ENCODE measurements around the gene LY6G6C. TPM values are rescaled to one million over a fixed set of nuclear protein-coding genes. Genes with fewer than 3 reads are reported as not detected.
"Not testable (repeated sequence)": the region's sequence is repeated elsewhere in the genome, so short reads cannot be mapped to it uniquely, and the experiment has no call there.

Gene LY6G6C
- total RNA-seq, 1 experiment from 2014 or later, result not detected

DNA sequence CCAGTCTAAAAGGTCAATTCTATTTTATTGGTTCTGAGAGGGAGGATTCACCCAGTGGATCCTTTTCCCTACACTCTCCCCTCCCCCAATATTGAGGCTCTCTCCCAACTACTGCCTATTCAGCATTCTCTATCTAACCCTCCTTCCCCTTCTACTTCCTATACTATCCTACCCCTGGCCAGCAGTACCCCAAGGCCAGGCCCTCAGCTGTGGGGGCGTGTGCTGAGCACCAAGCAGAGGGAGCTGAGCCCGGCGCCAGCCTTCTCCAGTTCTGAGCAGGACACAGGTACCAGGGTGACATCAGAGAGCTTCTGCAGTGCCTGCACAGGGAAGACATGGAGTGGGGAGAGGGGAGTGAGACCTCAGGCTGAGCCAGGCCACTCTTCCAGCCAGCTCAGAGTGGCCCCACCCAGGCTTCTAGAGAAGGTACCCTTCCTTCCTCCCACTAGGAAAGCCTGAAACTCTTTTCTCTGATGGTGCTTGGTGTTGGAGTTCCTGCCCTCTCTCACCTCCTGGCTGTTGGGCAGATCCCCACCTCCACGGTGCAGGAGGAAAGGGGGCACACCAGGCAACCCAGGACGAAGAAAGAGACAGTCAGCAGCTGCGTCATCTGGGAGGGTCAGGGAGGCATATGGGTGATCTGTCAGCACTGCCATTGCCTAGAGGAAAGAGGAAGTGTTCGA, 5.6 kb upstream of the LY6G6C start:
- no peak for DNase-seq (ENCODE audit: low spot score)

DNA sequence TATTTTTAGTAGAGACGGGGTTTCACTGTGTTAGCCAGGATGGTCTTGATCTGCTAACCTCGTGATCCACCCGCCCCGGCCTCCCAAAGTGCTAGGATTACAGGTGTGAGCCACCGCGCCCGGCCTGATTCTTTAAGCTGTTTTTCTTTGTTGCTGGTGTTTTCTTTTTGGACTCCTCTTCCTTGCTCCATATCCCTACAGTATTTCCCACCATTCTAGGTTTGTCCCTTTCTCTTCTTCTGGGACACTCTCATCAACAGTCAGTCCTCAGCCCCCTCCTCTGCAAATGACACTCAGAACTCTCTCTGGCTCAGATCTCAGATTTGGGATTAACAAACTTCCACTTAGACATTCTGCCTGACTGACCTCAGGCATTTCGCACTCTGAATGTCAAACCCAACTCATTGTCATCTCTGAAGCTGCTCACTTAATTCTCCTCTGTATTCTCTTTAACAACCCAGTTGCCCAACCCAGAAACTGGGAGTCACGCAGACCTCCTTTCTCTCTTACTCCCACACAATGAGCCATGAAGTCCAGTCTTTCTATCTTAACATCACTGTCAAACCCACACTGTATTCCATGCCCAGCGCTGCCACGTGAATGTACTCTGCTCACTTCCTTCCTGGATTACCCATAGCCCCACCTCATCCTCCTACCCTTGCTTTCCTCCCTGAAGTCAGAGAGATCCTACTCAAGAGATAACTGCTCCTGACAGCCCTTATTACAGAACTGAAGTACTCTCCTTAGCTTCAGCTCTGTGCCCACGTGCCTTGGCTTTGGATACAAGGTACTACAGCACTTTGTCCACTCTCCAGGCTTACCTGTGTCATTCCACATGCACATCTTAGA, 4.2 kb upstream of the LY6G6C start:
- no peak for DNase-seq (ENCODE audit: low spot score)

DNA sequence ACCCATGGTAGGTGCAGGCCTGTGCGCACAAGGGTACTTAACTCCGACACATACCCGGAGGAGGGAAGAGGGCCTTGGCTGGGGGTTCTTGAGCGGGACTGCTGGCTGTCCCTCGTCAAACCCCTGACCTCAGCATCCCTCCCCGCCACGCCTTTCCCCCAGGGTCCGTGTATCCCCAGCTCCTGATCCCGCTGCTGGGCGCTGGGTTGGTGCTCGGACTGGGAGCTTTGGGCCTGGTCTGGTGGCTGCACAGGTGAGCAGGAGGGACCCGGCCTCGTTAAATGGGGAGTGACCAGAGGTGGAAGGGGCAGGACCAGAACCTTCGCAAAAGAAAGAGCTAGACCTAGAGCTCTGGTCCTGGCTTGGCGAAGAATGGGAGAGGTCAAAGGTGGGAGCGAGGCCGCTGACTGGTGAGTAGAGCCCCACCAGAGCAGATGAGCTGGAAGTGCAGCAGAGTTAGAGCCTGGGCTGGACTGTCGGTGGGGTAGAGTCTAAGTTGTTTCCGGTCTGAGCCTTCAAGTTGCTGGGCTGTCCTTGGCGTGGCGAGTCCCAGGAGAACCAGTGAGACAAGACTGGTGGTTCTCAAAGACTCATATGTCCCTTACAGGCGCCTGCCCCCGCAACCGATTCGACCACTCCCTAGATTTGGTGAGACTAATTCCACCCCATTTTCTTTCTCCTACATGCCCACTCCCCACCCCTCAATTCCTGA, 2.6 kb upstream of the LY6G6C start:
- no peak for DNase-seq (ENCODE audit: low spot score)

DNA sequence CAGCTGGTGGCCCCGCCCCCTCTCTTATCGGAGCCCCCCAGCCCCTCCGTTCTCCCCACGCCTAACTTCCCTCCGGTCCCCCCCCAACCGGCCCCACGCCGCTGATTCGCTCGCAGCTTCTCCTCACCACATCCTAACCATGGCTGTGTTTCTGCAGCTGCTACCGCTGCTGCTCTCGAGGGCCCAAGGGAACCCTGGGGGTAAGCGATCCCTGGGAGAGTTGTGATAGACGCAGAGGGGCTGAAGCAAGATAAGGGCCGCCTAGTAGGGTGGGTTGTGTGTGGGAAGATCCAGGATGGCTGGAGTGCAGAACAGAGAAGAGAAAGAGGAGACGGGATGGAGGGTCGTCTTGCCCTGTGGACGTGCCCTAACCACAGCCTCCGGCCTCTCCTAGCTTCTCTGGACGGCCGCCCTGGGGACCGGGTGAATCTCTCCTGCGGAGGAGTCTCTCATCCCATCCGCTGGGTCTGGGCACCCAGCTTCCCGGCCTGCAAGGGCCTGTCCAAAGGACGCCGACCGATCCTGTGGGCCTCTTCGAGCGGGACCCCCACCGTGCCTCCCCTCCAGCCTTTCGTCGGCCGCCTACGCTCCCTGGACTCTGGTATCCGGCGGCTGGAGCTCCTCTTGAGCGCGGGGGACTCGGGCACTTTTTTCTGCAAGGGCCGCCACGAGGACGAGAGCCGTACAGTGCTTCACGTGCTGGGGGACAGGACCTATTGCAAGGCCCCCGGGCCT, 1.9 kb upstream of the LY6G6C start, which contains the start of gene MPIG6B:
MPIG6B (plus strand) TSS at position 129 of the 735 bp plus-strand sequence; CDS start at position 140, 11 bp downstream.
- DNase-seq (ENCODE audit: low spot score), result no peak

DNA sequence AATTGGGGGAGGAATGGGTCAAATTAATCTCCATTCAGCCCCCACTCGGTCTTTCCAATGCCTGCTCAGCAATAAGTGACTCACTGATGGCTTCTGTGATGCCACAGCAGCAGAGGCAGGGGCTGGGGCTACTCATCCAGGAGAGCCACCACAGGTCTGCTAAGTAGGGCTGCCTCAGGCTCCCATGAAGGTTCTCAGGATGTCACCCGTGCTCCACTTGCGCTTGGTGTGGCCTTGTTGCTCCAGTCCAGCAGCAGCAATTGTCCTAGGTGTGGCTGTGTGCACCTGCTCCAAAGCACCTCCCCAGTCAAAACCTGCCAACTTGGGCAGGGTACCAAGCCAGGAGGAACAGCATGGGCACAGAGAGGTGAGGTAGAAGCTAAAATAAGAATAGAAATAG, 627 bp upstream of the LY6G6C start:
- no peak for DNase-seq (ENCODE audit: low spot score)

DNA sequence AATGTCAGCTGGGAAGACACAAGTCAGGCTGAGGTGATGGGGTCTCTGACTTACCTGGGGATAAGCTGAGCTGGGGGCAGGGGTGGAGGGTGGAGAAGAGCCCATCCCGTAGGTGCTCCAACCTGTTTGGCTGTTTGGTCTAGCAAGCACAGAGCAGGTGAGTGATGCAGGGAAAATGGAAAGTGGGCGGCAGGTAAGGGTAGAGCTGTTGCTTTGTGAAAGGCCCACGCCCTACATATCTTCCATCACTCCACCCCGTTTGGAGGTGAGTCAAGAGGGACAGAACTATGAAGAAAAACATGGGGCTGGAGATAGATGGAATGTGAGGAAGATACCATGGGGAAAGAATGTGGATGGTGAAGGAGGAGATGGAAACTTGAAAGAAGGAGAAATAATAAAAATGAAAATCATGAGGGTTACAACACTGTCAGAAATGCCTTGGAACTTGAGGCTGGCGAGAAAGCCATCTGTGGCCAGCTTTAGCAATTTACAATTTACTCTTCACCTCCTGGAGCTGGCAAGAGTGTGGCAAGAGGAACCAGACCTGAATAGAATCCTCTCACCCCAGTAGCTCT, 1.3 kb downstream of the LY6G6C start:
- peak; percentile 46 for DNase-seq (ENCODE audit: low spot score)

DNA sequence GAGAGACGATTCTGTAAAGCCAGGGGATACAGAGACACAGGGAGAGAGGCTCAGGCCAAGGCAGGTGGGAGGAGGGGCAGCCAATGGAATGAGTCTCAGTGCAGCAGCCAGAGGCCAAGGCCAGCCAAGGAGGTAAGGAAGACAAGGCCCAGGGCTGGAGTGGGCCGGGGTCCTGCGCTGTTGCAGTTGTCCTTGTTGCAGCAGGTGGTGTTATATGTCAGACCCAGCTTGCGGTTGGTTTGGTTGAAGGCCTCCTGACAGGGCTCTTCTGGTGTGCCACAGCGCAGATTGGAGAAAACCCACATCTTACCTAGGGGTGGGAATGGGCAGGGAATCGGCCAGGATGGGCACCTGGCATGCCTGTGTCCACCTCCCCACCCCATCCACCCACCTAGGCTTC, 2.5 kb downstream of the LY6G6C start:
- no peak for DNase-seq (ENCODE audit: low spot score)

DNA sequence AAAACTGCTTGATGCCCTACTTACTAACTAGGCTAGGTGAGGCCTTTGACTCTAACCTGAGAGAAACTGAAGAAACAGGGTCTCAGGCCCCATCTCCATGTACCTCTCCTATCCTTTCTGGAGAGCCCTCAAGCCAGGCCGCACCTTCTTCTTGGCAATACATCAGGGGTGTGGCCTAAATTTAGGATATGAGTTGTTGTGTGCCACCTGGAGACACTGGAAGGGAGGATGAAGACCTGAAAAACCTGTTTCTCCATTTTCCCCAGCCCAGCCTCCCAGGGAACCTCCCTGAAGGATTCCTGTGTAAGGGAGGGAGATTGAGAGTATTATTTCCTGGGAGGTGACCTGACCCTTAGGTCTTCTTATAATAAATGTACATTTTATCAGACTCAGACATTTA, 3.3 kb downstream of the LY6G6C start:
- peak; percentile 96 for DNase-seq (ENCODE audit: low spot score)

DNA sequence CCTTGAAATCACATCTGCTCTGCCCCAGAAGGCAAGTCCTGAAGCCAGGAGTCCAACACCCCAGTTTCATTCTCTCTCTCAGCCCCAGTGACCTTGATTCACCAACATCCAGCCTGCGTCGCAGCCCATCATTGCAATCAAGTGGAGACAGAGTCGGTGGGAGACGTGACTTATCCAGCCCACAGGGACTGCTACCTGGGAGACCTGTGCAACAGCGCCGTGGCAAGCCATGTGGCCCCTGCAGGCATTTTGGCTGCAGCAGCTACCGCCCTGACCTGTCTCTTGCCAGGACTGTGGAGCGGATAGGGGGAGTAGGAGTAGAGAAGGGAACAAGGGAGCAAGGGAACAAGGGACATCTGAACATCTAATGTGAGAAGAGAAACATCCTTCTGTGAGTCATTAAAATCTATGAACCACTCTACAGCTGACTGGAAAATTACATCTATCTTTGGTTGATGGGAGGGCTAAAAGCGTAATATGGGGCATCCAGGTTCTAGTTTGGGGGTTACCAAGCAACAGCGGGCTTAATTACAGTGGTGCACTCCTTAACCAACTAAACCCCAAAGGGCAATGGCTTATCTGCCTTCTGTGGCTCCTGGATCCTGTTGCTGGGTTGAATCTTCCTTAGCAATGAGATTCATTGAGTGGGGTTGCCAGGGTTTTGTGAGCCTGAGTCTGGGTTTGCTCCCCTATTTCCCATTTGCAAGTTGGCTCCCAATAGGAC, 3.9 kb downstream of the LY6G6C start:
- DNase-seq (ENCODE audit: low spot score), result peak; percentile 27

DNA sequence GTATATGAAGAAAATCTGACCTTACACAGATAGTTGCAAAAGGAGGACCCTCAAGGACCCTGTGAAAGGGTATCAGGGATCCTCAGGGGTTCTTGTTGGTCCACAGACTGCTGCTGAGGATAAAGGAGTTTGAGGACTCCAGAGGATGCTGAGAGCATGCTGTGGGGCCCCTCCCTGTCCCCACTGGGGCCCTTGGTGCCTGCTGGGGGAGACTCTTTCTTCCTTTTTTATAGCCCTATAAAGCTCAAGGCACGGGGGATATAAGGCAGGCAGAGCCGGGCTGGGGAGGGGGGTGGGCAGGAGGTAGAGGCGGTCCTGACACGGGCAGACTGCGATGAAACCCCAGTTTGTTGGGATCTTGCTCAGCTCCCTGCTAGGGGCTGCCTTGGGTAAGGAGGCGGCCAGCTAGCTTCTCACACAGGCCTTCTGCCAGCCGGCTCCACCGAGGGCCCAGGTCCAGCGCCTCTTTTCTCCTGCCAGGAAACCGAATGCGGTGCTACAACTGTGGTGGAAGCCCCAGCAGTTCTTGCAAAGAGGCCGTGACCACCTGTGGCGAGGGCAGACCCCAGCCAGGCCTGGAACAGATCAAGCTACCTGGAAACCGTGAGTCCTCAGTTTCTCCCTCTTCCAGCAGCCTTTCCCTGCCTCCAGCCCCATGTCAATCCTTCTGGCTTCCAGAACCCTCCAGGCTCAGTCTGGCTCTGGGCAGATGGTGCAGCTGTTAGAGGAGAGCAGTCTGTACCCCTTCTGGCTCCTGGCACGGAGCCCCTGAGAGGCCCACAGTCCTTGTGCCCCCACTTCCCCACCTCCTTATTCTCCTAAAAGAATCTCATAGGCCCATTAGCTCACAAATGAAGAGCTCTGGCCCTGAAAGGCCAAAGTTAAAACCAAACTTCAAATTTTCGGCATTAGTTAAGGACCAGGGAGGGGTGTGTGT, 6.3 kb downstream of the LY6G6C start, which contains the start of gene LY6G6D:
LY6G6D (plus strand) TSS at position 327 of the 937 bp plus-strand sequence; CDS start at position 335, 8 bp downstream.
- DNase-seq (ENCODE audit: low spot score), result no peak

DNA sequence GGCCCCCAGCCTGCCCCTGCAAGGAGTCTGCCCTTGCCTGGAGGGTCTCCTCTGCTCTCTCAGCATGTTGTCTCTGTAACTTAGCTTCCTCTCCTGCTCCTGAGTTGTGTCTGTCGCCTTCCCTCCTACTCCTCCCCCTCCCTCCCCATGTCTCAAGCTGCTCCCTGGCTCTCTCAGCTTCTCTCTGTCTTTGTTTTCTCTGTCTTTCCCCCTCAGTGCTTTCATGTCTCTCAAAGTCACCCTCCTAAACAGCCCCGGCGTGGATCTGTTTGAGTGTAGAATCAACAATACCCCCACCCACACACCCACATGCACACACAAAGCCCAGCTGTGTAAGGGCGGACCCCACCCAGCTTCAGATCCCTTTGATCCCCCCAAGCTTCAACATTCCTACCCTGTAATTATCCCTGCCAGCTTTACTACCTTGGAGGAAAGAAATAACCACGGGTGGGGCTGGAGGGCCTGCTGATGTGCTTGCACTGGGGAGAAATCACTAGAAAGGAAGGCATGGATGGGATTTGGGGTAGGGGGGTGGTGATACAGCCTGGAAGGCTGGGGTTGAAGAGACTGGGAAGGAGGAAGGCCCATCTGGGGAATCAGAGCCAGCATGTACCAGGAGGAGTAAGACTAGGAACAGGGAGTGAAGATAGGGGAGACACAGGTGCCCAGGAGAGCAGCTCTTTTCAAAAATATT, 7.4 kb downstream of the LY6G6C start:
- DNase-seq (ENCODE audit: low spot score), result no peak

DNA sequence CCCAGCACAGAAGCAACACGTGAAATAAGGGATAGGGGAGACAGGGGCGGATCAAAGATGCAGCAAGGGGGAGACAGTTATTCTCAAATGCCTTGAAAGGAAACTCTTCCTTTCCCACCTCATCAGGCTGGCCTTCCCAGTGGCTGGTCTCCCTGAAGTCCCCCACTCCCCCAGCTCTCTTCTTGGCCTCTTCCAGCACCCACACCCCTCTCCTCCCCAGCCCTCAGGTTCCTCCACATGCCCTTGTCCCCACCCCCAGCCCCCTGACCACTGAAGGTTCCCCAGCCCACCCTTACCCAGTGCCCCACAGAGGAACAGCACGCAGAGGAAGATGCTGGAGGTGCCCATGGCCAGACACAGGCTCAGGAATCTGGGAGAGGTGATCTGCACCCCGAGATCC, 8.1 kb downstream of the LY6G6C start:
- no peak for DNase-seq (ENCODE audit: low spot score)

DNA sequence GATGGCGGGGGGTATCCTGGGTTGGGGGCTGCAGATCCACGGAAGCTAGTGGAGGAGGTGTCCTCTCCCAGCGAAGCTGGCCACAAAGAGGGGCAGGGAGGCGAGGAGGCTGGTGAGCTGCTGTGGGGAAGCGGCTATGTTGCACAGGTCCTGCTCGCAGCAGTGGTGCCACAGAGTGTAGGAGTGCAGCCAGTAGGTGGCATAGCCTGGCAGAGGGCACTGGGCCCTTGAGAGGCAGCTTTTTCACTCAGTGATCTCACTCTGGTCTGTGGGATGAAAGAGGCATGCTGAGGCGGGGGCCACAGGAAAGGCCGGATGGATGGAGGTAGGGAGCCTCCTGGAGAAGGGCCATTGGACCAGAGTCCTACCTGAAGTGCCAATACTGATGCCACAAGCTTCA, 9.2 kb downstream of the LY6G6C start:
- peak; percentile 53 for DNase-seq (ENCODE audit: low spot score)

DNA sequence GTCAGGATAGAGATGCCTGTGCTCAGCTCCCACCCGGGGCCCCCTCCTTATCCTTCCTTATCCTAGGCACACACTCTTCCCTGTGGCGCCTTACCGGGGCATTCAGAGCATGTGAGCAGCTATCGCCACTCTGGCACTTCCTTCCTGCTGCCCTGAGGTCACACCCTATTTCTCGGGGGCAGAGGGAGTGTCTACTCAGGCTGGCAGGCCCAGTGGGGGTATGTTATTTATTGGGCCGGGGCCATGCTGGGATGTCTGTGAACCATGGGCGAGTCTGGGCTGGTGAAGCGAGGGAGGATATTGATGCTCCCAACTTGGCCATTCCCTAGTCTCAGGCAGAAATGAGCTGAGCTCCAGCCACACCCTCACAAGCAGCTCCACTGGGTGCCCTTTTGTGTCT, 10.3 kb downstream of the LY6G6C start:
- no peak for DNase-seq (ENCODE audit: low spot score)

DNA sequence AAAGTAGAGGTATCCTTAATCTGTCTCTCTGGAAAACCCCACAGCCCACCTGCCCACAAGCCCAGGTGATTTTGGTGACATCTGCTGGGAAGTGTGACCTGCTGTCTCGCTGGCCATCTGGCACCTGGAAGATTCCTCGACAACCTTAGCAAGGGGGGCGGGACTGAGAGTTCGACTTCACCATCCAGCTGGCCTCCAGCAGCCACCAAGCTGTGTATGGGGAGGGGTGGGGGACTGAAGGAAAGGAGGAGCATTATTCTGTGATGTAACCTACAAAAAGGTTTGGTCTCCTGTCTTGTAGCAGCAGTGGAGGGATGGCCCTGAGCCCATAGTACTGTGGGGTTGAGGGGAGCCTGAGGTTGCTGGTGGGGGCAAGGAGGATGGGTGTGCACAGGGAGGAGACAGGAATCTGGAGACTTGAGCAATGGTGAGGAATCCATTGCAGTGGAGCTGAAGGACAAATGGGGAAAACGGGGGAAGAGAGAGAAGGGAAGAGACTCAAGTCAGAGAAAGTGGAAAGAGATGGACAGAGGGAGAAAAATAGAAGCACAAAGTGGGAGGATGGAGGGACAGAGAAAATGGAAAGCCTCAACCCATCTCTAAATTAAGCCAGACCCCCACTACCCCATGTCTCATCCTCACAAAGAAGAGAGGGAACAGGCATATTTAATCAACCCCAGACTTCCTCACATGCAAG, 10.9 kb downstream of the LY6G6C start:
- no peak for DNase-seq (ENCODE audit: low spot score)

DNA sequence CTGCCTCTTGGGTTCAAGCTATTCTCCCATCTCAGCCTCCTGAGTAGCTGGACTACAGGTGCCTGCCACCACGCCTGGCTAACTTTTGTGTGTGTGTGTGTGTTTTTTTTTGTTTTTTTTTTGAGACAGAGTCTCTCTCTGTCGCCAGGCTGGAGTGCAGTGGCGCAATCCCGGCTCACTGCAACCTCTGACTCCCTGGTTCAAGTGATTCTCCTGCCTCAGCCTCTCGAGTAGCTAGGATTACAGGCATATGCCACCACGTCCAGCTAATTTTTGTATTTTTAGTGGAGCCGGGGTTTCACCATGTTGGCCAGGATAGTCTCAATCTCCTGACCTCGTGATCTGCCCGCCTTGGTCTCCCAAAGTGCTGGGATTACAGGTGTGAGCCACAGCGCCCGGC, 12.4 kb downstream of the LY6G6C start:
- DNase-seq (ENCODE audit: low spot score), result not testable (repeated sequence)

DNA sequence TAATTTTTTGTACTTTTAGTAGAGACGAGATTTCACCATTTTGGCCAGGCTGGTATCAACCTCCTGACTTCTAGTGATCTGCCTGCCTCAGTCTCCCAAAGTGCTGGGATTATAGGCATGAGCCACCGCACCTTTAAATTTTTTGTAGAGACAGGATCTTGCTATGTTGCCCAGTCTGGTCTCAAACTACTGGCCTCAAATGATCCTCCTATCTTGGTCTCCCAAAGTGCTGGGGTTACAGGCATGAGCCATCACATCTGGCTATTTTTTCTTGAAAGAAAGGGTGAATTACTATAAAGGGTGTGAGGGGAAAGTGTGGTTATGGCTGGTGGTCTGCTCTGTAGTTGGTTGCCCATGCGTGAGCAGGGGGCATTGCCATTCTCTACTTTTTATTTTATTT, 13.3 kb downstream of the LY6G6C start:
- no peak for DNase-seq (ENCODE audit: low spot score)

DNA sequence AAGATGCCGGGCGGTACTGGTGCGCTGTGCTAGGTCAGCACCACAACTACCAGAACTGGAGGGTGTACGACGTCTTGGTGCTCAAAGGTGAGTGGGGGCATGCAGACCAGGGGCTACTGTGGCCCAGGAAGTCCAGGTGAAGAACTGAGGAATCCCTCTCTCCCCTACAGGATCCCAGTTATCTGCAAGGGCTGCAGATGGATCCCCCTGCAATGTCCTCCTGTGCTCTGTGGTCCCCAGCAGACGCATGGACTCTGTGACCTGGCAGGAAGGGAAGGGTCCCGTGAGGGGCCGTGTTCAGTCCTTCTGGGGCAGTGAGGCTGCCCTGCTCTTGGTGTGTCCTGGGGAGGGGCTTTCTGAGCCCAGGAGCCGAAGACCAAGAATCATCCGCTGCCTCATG, 13.8 kb downstream of the LY6G6C start:
- no peak for DNase-seq (ENCODE audit: low spot score)
